H1 (cell line): Measurements from ENCODE around the gene PANX3. TPM values are rescaled to one million over a fixed set of nuclear protein-coding genes. Genes with fewer than 3 reads are reported as not detected.

Source experiments
- CTCF ChIA-PET: fragments of 300-600 bp; sonication (Branson Sonifier 250); formaldehyde crosslinking; loops from one replicate; lab custom pipeline; 2021; ENCODE audit not compliant: partially characterized antibody; lab: Charles Lee
- POLR2A ChIA-PET: fragments of 300-600 bp; sonication (Branson Sonifier 250); formaldehyde crosslinking; loops from one replicate; lab custom pipeline; 2021; ENCODE audit warnings: inconsistent platforms; ENCODE audit not compliant: partially characterized antibody; lab: Charles Lee
- DNase-seq, 2 experiments: peaks; one replicate each; pipeline versions ENCODE4 v3.0.0 to v3.0.0-alpha.2; 2010 to 2022; ENCODE audit warnings: low spot score in 2 of 2, low read depth in 1 of 2, mixed read lengths in 1 of 2
- FAIRE-seq: peaks from 2 replicates; lab custom pipeline; 2011; peaks lifted over from hg19 to GRCh38; lab: Jason Lieb, UNC
- H2AFZ ChIP-seq: 2 replicates; pipeline ENCODE4 v1.8.1; 2012; ENCODE audit warnings: low read length, inconsistent platforms
- H2AK5ac ChIP-seq: 2 replicates; pipeline ENCODE4 v1.6.1; 2013; ENCODE audit warnings: low read depth, low read length
- H2BK120ac ChIP-seq: replicated peaks from 2 replicates; pipeline ENCODE3; 2013; ENCODE audit warnings: low read depth, low read length, inconsistent platforms
- H2BK12ac ChIP-seq: 2 replicates; pipeline ENCODE4 v1.6.1; 2013; ENCODE audit warnings: low read depth, low read length
- H2BK15ac ChIP-seq: 2 replicates; pipeline ENCODE4 v1.6.1; 2013; ENCODE audit warnings: low read length
- H2BK20ac ChIP-seq: 2 replicates; pipeline ENCODE4 v1.6.1; 2013; ENCODE audit warnings: low read length
- H2BK5ac ChIP-seq: 2 replicates; pipeline ENCODE4 v1.6.1; 2013; ENCODE audit warnings: low read depth, low read length
- H3K14ac ChIP-seq: 2 replicates; pipeline ENCODE4 v1.6.1; 2013; ENCODE audit warnings: inconsistent platforms; ENCODE audit not compliant: insufficient read length
- H3K18ac ChIP-seq: 2 replicates; pipeline ENCODE4 v1.6.1; 2013; ENCODE audit warnings: low read length; ENCODE audit errors: extremely low read depth
- H3K23ac ChIP-seq: 2 replicates; pipeline ENCODE4 v1.6.1; 2013; ENCODE audit warnings: inconsistent platforms; ENCODE audit not compliant: insufficient read length
- H3K23me2 ChIP-seq: 2 replicates; pipeline ENCODE4 v1.6.1; 2013; ENCODE audit warnings: low read depth, low read length
- H3K27ac ChIP-seq: 2 replicates; pipeline ENCODE4 v1.6.1; 2011; ENCODE audit warnings: low read depth, low read length, inconsistent platforms
- H3K27me3 ChIP-seq, 4 experiments: replicated peaks in 1 of 4; 1 replicate in 1 of 4; 2 replicates in 3 of 4; pipeline versions ENCODE4 v1.6.1 to v1.8.1; 2011 to 2013; ENCODE audit warnings: low read length in 3 of 4, mild to moderate bottlenecking in 3 of 4, inconsistent platforms in 2 of 4, mixed read lengths in 2 of 4, moderate library complexity in 1 of 4; ENCODE audit not compliant: control insufficient read depth in 3 of 4, insufficient read depth in 3 of 4; ENCODE audit errors: extremely low read depth in 1 of 4
- H3K36me3 ChIP-seq, 4 experiments: 2 replicates each; pipeline versions ENCODE4 v1.6.1 to v1.8.1; 2011 to 2013; ENCODE audit warnings: mild to moderate bottlenecking in 4 of 4, low read length in 3 of 4, moderate library complexity in 2 of 4, control low read depth in 1 of 4, inconsistent platforms in 1 of 4; ENCODE audit not compliant: insufficient read depth in 4 of 4, control insufficient read depth in 2 of 4
- H3K4ac ChIP-seq: replicated peaks from 2 replicates; pipeline ENCODE3; 2013; ENCODE audit warnings: low read length, low read depth, mixed read lengths, inconsistent platforms; ENCODE audit not compliant: insufficient read length
- H3K4me1 ChIP-seq, 4 experiments: replicated peaks in 1 of 4; 1 replicate in 1 of 4; 2 replicates in 3 of 4; pipeline versions ENCODE4 v1.6.1 to v1.8.1; 2011 to 2013; ENCODE audit warnings: low read length in 3 of 4, inconsistent platforms in 2 of 4, mixed read lengths in 1 of 4; ENCODE audit not compliant: insufficient read depth in 4 of 4, control insufficient read depth in 3 of 4
- H3K4me2 ChIP-seq, 2 experiments: 2 replicates each; pipeline versions ENCODE4 v1.6.1 to v1.8.1; 2011 to 2013; ENCODE audit warnings: low read depth in 2 of 2, low read length in 2 of 2, control low read depth in 1 of 2, inconsistent platforms in 1 of 2, mild to moderate bottlenecking in 1 of 2; ENCODE audit not compliant: insufficient read depth in 1 of 2
- H3K4me3 ChIP-seq, 4 experiments: fragments of 200-600, 300-600 bp in 1 of 4; sonication (generic), shearing (Covaris generic), sonication (Bioruptor Twin) in 1 of 4; 2 replicates each; pipeline versions ENCODE4 v1.5.1 to v1.8.1; 2011 to 2016; ENCODE audit warnings: low read length in 4 of 4, low read depth in 3 of 4, control low read depth in 2 of 4, inconsistent platforms in 2 of 4, mild to moderate bottlenecking in 2 of 4, mixed read lengths in 1 of 4, moderate library complexity in 1 of 4; ENCODE audit not compliant: insufficient read depth in 2 of 4; ENCODE audit errors: extremely low read depth in 1 of 4
- H3K56ac ChIP-seq: replicated peaks from 2 replicates; pipeline ENCODE3; 2013; ENCODE audit warnings: low read depth, mild to moderate bottlenecking, mixed read lengths, low read length, inconsistent platforms; ENCODE audit not compliant: insufficient read length
- H3K79me1 ChIP-seq: 2 replicates; pipeline ENCODE4 v1.6.1; 2013; ENCODE audit warnings: low read depth, low read length, control low read depth
- H3K79me2 ChIP-seq, 2 experiments: 2 replicates each; pipeline versions ENCODE4 v1.6.1 to v1.8.1; 2012 to 2013; ENCODE audit warnings: low read length in 2 of 2, mild to moderate bottlenecking in 2 of 2, inconsistent platforms in 1 of 2; ENCODE audit not compliant: insufficient read depth in 2 of 2, control insufficient read depth in 1 of 2
- H3K9ac ChIP-seq, 4 experiments: replicated peaks in 1 of 4; 1 replicate in 1 of 4; 2 replicates in 3 of 4; pipeline versions ENCODE4 v1.6.1 to v1.8.1; 2011 to 2013; ENCODE audit warnings: low read depth in 3 of 4, low read length in 3 of 4, control low read depth in 2 of 4, mild to moderate bottlenecking in 2 of 4, moderate library complexity in 2 of 4, inconsistent platforms in 1 of 4; ENCODE audit errors: extremely low read depth in 1 of 4
- H3K9me3 ChIP-seq, 2 experiments: 2 replicates each; pipeline versions ENCODE4 v1.6.1 to v1.8.1; 2012 to 2013; ENCODE audit warnings: mild to moderate bottlenecking in 2 of 2, moderate library complexity in 2 of 2, control low read depth in 1 of 2, inconsistent platforms in 1 of 2, low read depth in 1 of 2, low read length in 1 of 2, mixed read lengths in 1 of 2; ENCODE audit not compliant: insufficient read depth in 2 of 2
- H4K20me1 ChIP-seq, 2 experiments: replicated peaks in 1 of 2; 2 replicates each; pipeline versions ENCODE3 to v1.8.1; 2011 to 2013; ENCODE audit warnings: inconsistent platforms in 2 of 2, low read length in 2 of 2, mild to moderate bottlenecking in 1 of 2; ENCODE audit not compliant: insufficient read depth in 2 of 2, control insufficient read depth in 1 of 2
- H4K5ac ChIP-seq: 2 replicates; pipeline ENCODE4 v1.6.1; 2013; ENCODE audit warnings: low read length, low read depth, mixed read lengths, inconsistent platforms; ENCODE audit not compliant: insufficient read length
- H4K8ac ChIP-seq: 2 replicates; pipeline ENCODE4 v1.8.0; 2013; ENCODE audit warnings: mild to moderate bottlenecking, moderate library complexity, low read length, inconsistent platforms; ENCODE audit not compliant: insufficient read depth; ENCODE audit errors: extremely low read depth
- H4K91ac ChIP-seq: replicated peaks from 2 replicates; pipeline ENCODE3; 2013; ENCODE audit warnings: low read length, mixed read lengths, inconsistent platforms; ENCODE audit not compliant: insufficient read length
- ATF2 ChIP-seq: IDR thresholded peaks from 2 replicates; pipeline ENCODE4 v1.6.1; 2012; ENCODE audit warnings: low read length, inconsistent platforms
- CREB1 ChIP-seq: IDR thresholded peaks from 2 replicates; pipeline ENCODE4 v1.6.1; 2012; ENCODE audit warnings: inconsistent platforms
- CTBP2 ChIP-seq: IDR thresholded peaks from 2 replicates; pipeline ENCODE4 v1.7.0; 2011; ENCODE audit warnings: borderline replicate concordance, mild to moderate bottlenecking, moderate library complexity, mixed read lengths, low read length; ENCODE audit not compliant: insufficient read depth, insufficient read length
- HDAC2 ChIP-seq, 2 experiments: fragments of 300-600 bp in 1 of 2; sonication (generic) in 1 of 2; IDR thresholded peaks; 2 replicates each; pipeline ENCODE4 v1.6.1; 2011 to 2012; ENCODE audit warnings: low read depth in 2 of 2, low read length in 2 of 2, mild to moderate bottlenecking in 2 of 2, moderate library complexity in 2 of 2, borderline replicate concordance in 1 of 2, inconsistent platforms in 1 of 2
- JUN ChIP-seq: IDR thresholded peaks from 2 replicates; pipeline ENCODE4 v1.6.1; 2011; ENCODE audit warnings: low read depth, mild to moderate bottlenecking, improper control_type of control experiment, low read length
- KDM5A ChIP-seq: fragments of 200-600 bp; IDR thresholded peaks from 2 replicates; pipeline ENCODE4 v1.7.1; 2012; ENCODE audit warnings: mild to moderate bottlenecking, low read length, inconsistent platforms, mixed read lengths
- POLR2AphosphoS5 ChIP-seq: IDR thresholded peaks from 2 replicates; pipeline ENCODE4 v1.6.1; 2011; ENCODE audit warnings: low read depth, low read length
- RBBP5 ChIP-seq: IDR thresholded peaks from 2 replicates; pipeline ENCODE4 v1.7.1; 2012; ENCODE audit warnings: low read depth, mild to moderate bottlenecking, inconsistent platforms, low read length, moderate library complexity, borderline replicate concordance
- RXRA ChIP-seq: IDR thresholded peaks from 2 replicates; pipeline ENCODE4 v1.6.1; 2011; ENCODE audit warnings: low read depth, mild to moderate bottlenecking, low read length, moderate library complexity; ENCODE audit not compliant: insufficient read depth
- SIX5 ChIP-seq: IDR thresholded peaks from 2 replicates; pipeline ENCODE4 v1.6.1; 2011; ENCODE audit warnings: mild to moderate bottlenecking, low read depth, low read length
- TBP ChIP-seq: IDR thresholded peaks from 2 replicates; pipeline ENCODE4 v1.6.1; 2011; ENCODE audit warnings: low read depth, low read length, improper control_type of control experiment
- WGBS, 2 experiments: shearing (Covaris generic) in 1 of 2; methylation state at CpG; one replicate each; pipeline versions ENCODE4 v1.1.6 to v1.1.7; 2013 to 2015; ENCODE audit warnings: low lambda C conversion rate in 2 of 2, mixed read lengths in 2 of 2, inconsistent platforms in 1 of 2, low coverage in 1 of 2, missing lambda C conversion rate in 1 of 2; ENCODE audit not compliant: insufficient replicate concordance in 2 of 2, insufficient coverage in 1 of 2, insufficient read length in 1 of 2; ENCODE audit errors: extremely low coverage in 1 of 2, missing lambda C conversion rate in 1 of 2; 5-methylcytosine and 5-hydroxymethylcytosine counted together
- polyA plus RNA-seq, 7 experiments: library from polyadenylated mRNA; depleted of rRNA in 3 of 7; stranded (reverse) in 5 of 7; unstranded in 2 of 7; fragments of >200 nt in 5 of 7; fragments of 200-250 nt in 2 of 7; gene quantifications; 1 replicate in 5 of 7; 2 replicates in 1 of 7; 4 replicates in 1 of 7; pipeline versions ENCODE4 v1.2.1 to v1.2.3, GENCODE V29; 2011 to 2013; ENCODE audit warnings: missing spikeins in 2 of 7, mixed read lengths in 2 of 7
- total RNA-seq: library from RNA; stranded (reverse); fragmentation: NEBNext Ultra II Directional; extraction: Animal tissue kit (Norgen Biotek cat#: 25700); gene quantifications from 2 replicates; pipeline ENCODE4 v1.2.1, GENCODE V29; 2021

PANX3 gene
- total and polyA plus RNA-seq, 2 of the 8 experiments (the other 6 are each of a cell fraction or from before 2014, with no cell fraction given): not detected

GRCh38 chr11:124600621-124601320 lies 10.5 kb upstream of the PANX3 start:
- Histone ChIP-seq H3K36me3 (no peaks in the 10 kb centered on the region), H2BK5ac (no peak overlapping the region), H3K4me1 (no peaks in the 10 kb centered on the region; a peak in 1 of 7 replicates)
- TF ChIP-seq RXRA (no peak), RBBP5 (no peak), POLR2AphosphoS5 (no peak), HDAC2 (IDR thresholded peaks at IDR 0.05; ENCODE audit: borderline replicate concordance in 1 of 2, low read depth in 2 of 2, low read length in 2 of 2) (no peak), SIX5 (no peak), CTBP2 (no peak), KDM5A (no peak), TBP (no peak), CREB1 (no peak), ATF2 (no peak), JUN (no peak)

More at GRCh38 chr11:124600621-124601320, 10.5 kb upstream of the PANX3 start:
- Histone ChIP-seq H3K9ac (no peak overlapping the region), H3K23ac (no peak overlapping the region), H3K4me2 (no peak overlapping the region), H3K4me3 (no peak overlapping the region), H4K20me1 (no peaks in the 10 kb centered on the region), H3K27ac (no peak overlapping the region), H2BK15ac (no peak overlapping the region), H3K9me3 (no peaks in the 10 kb centered on the region), H2AFZ (no peak overlapping the region), H2BK20ac (no peak overlapping the region), H3K79me2 (no peaks in the 10 kb centered on the region), H2AK5ac (no peak overlapping the region), H3K18ac (no peak overlapping the region), H4K91ac (no peak overlapping the region), H2BK120ac (no peak overlapping the region), H4K8ac (no peak overlapping the region), H3K14ac (no peak overlapping the region), H3K56ac (no peak overlapping the region), H2BK12ac (no peak overlapping the region), H4K5ac (no peak overlapping the region), H3K79me1 (no peaks in the 10 kb centered on the region), H3K4ac (no peak overlapping the region), H3K27me3 (no peaks in the 10 kb centered on the region), H3K23me2 (no peaks in the 10 kb centered on the region)
- CTCF ChIA-PET: interaction anchor here (0.6 to 1.6 kb wide), 4 partner anchors 11 to 43 kb away, joined by 3 to 6 read pairs (median 3); partner anchors contain the start of gene PANX3
- WGBS, 2 experiments: 79% methylated on average over 5 of the region's 5 CpGs; no CpG with 5 or more reads in 1 of the 2 experiments
- DNase-seq: no peak
- POLR2A ChIA-PET: interaction anchor here (0.8 to 1.5 kb wide), 2 partner anchors 22 to 38 kb away, joined by 5 read pairs; partner anchors contain the start of gene TBRG1
- no peak for FAIRE-seq
